K562 (cell line): ENCODE measurements around the gene CTSD. TPM values are rescaled to one million over a fixed set of nuclear protein-coding genes. Genes with fewer than 3 reads are reported as not detected.
A peak's percentile ranks its signal among the peaks of the same experiment; 100 is the strongest.

Source experiments
- ARID1B ChIP-seq: fragments of 450-650 bp; IDR thresholded peaks from 2 replicates; pipeline ENCODE4 v1.6.1; 2016; ENCODE audit warnings: antibody characterized with exemption, mild to moderate bottlenecking, inconsistent platforms
- ARID2 ChIP-seq: fragments of 450-650 bp; IDR thresholded peaks from 2 replicates; pipeline ENCODE4 v1.6.1; 2017; ENCODE audit warnings: antibody characterized with exemption, mild to moderate bottlenecking
- BHLHE40 ChIP-seq: IDR thresholded peaks from 2 replicates; pipeline ENCODE4 v1.6.1; 2011; ENCODE audit warnings: low read length, improper control_type of control experiment
- DPF2 ChIP-seq: fragments of 450-650 bp; IDR thresholded peaks from 2 replicates; pipeline ENCODE4 v1.6.1; 2016
- FIP1L1 ChIP-seq: fragments of 200-400 bp; formaldehyde crosslinking; IDR thresholded peaks from 2 replicates; pipeline ENCODE4 v1.6.1; 2018; ENCODE audit warnings: mild to moderate bottlenecking, low read depth, low read length; ENCODE audit not compliant: poor library complexity, severe bottlenecking
- MYC ChIP-seq, 2 experiments: fragments of 250-450 bp in 1 of 2; sonication (Bioruptor Pico) in 1 of 2; IDR thresholded peaks; 2 replicates each; pipeline versions ENCODE4 v1.5.1 to v1.6.1; 2012 to 2021; ENCODE audit warnings: low read depth in 2 of 2, borderline replicate concordance in 1 of 2, improper control_type of control experiment in 1 of 2, low read length in 1 of 2, mild to moderate bottlenecking in 1 of 2, moderate library complexity in 1 of 2
- ZFP30 ChIP-seq: fragments of 250-450 bp; sonication (Bioruptor Pico); IDR thresholded peaks from 2 replicates; pipeline ENCODE4 v1.8.0; 2022; ENCODE audit warnings: moderate library complexity, mild to moderate bottlenecking, inconsistent platforms, borderline replicate concordance
- ZNF133 ChIP-seq: fragments of 250-450 bp; sonication (Bioruptor Pico); IDR thresholded peaks from 2 replicates; pipeline ENCODE4 v1.4.0; 2020; ENCODE audit warnings: mild to moderate bottlenecking
- polyA plus RNA-seq, 8 experiments: library from polyadenylated mRNA; depleted of rRNA in 4 of 8; stranded (reverse) in 5 of 8; unstranded in 3 of 8; fragments of >200 nt; fragmentation: Nextera tagmentation in 2 of 8; fragmentation: Illumina TruSeq in 1 of 8; extraction: Ambion mirVana in 2 of 8; extraction: Trizol in 1 of 8; gene quantifications; 2 replicates each; pipeline versions ENCODE4 v1.2.1 to v1.2.3, GENCODE V29; 2011 to 2014; ENCODE audit warnings: inconsistent platforms in 1 of 8, missing spikeins in 1 of 8
- total RNA-seq, 7 experiments: library from RNA; depleted of rRNA in 6 of 7; stranded (reverse); fragments of >200 nt in 6 of 7; fragmentation: Illumina TruSeq in 2 of 7; extraction: Trizol in 2 of 7; gene quantifications; 2 replicates each; pipeline versions ENCODE4 v1.2.1 to v1.2.3, GENCODE V29; 2011 to 2021; ENCODE audit warnings: low replicate concordance in 1 of 7
- TF ChIP-seq, protein P1 (sequence below): fragments of 250-450 bp; sonication (Bioruptor Pico); IDR thresholded peaks from 2 replicates; pipeline ENCODE4 v1.4.0; 2020; ENCODE audit warnings: borderline replicate concordance
- TF ChIP-seq, protein P2 (sequence below), 3 experiments: fragments of 200-800 bp in 1 of 3; fragments of 250-450 bp in 1 of 3; fragments of 450-650 bp in 1 of 3; sonication (Bioruptor Pico) in 1 of 3; sonication (Bioruptor generic) in 1 of 3; formaldehyde crosslinking in 1 of 3; IDR thresholded peaks; 2 replicates each; pipeline versions ENCODE4 v1.6.1 to v1.8.0; 2016 to 2022; ENCODE audit warnings: mild to moderate bottlenecking in 2 of 3, missing genetic modification characterization in 2 of 3, missing compliant biosample characterization in 1 of 3, moderate library complexity in 1 of 3
- TF ChIP-seq, protein P3 (sequence below): sonication (generic); formaldehyde crosslinking; IDR thresholded peaks from 2 replicates; pipeline ENCODE4 v1.5.0; 2020; ENCODE audit warnings: missing genetic modification reagents

Gene CTSD
- total and polyA plus RNA-seq, 9 of the 15 experiments (the other 6 are each of a cell fraction or from before 2014, with no cell fraction given): 1.0 to 112 (median 40.9) TPM

DNA sequence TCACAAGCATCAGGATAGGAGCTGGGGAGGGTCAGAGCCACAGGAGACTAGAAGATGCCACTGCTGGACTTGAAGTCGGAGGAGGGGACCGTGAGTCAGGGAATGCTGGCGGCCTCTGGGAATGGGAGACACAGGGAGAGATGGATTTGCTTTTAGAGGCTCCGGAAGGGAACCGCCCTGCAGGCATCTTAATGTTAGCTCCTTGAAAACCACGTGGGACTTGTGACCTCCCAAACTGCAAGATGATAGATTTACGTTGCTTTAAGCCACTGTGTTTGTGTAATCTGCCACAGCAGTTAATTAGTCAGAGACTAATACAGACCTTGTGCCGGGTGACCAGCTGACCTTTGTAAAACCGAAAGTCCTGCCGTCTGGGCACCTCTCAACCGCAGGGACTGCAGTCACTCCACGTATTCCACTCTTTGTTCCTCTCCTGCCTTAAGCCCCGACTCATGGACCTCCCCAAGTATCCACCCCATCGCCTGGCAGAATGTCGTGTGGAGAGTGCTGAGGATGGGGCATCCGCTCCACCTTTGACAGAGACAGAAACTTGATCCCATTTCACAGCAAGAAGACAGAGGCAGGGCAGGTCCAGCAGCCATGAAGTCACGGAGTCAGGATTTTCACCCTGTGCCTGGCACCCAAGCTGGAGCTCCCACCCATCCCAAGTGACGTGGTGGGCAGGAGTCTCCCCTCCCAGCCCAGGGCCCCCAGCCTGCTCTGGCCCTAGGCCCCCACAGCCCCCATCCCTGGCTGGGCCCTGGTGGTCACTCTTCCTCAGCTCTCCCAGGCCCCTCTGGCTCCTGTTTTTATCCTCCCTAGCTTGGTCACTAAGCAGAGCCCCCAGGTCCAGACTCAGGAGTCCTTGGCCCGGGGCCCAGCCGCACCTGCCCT is 19.4 kb upstream of the CTSD start (continued):
- no peak for TF ChIP-seq ZFP30 (CRISPR knock-in tag)
- TF ChIP-seq DPF2: no peak
- TF ChIP-seq, protein P1, sequence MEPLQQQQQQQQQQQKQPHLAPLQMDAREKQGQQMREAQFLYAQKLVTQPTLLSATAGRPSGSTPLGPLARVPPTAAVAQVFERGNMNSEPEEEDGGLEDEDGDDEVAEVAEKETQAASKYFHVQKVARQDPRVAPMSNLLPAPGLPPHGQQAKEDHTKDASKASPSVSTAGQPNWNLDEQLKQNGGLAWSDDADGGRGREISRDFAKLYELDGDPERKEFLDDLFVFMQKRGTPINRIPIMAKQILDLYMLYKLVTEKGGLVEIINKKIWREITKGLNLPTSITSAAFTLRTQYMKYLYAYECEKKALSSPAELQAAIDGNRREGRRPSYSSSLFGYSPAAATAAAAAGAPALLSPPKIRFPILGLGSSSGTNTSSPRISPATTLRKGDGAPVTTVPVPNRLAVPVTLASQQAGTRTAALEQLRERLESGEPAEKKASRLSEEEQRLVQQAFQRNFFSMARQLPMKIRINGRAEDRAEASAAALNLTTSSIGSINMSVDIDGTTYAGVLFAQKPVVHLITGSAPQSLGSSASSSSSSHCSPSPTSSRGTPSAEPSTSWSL (CRISPR knock-in tag): no peak
- TF ChIP-seq MYC (IDR thresholded peaks at IDR 0.05; ENCODE audit: low read depth, low read length): peak; percentile 42; the same call in 1 of the 2 replicates
- TF ChIP-seq MYC (CRISPR knock-in tag; IDR thresholded peaks at IDR 0.05; ENCODE audit: borderline replicate concordance, low read depth): no peak
- TF ChIP-seq BHLHE40: peak; percentile 75
- peak; percentile 65 for TF ChIP-seq ARID1B
- TF ChIP-seq, protein P2, sequence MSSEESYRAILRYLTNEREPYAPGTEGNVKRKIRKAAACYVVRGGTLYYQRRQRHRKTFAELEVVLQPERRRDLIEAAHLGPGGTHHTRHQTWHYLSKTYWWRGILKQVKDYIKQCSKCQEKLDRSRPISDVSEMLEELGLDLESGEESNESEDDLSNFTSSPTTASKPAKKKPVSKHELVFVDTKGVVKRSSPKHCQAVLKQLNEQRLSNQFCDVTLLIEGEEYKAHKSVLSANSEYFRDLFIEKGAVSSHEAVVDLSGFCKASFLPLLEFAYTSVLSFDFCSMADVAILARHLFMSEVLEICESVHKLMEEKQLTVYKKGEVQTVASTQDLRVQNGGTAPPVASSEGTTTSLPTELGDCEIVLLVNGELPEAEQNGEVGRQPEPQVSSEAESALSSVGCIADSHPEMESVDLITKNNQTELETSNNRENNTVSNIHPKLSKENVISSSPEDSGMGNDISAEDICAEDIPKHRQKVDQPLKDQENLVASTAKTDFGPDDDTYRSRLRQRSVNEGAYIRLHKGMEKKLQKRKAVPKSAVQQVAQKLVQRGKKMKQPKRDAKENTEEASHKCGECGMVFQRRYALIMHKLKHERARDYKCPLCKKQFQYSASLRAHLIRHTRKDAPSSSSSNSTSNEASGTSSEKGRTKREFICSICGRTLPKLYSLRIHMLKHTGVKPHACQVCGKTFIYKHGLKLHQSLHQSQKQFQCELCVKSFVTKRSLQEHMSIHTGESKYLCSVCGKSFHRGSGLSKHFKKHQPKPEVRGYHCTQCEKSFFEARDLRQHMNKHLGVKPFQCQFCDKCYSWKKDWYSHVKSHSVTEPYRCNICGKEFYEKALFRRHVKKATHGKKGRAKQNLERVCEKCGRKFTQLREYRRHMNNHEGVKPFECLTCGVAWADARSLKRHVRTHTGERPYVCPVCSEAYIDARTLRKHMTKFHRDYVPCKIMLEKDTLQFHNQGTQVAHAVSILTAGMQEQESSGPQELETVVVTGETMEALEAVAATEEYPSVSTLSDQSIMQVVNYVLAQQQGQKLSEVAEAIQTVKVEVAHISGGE (CRISPR knock-in tag; IDR thresholded peaks at IDR 0.05): no peak
- no peak for TF ChIP-seq FIP1L1
- no peak for TF ChIP-seq ARID2
- TF ChIP-seq ZNF133 (CRISPR knock-in tag): no peak
- TF ChIP-seq, protein P3, sequence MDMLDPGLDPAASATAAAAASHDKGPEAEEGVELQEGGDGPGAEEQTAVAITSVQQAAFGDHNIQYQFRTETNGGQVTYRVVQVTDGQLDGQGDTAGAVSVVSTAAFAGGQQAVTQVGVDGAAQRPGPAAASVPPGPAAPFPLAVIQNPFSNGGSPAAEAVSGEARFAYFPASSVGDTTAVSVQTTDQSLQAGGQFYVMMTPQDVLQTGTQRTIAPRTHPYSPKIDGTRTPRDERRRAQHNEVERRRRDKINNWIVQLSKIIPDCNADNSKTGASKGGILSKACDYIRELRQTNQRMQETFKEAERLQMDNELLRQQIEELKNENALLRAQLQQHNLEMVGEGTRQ: peak; percentile 34
